MM.1S (cell line): ENCODE measurements around the gene SGCG.

Experiments used
- CTCF ChIP-seq: fragments of 300-600 bp; sonication (generic); IDR thresholded peaks from 2 replicates; pipeline ENCODE4 v1.5.1; 2016; ENCODE audit warnings: antibody characterized with exemption, low read length, mixed read lengths
- EZH2 ChIP-seq: fragments of 300-600 bp; sonication (generic); optimal IDR thresholded peaks from 2 replicates; pipeline ENCODE3; 2017; ENCODE audit warnings: low read depth, mild to moderate bottlenecking, antibody characterized with exemption, low read length, mixed read lengths
- EZH2phosphoT487 ChIP-seq: fragments of 300-600 bp; sonication (generic); IDR thresholded peaks from 2 replicates; pipeline ENCODE4 v1.6.1; 2018; ENCODE audit warnings: antibody characterized with exemption, low read length

GRCh38 chr13:23288995-23289394 lies 108.2 kb downstream of the SGCG start:
- TF ChIP-seq EZH2 = no peak
- TF ChIP-seq CTCF = no peak
- no peak for TF ChIP-seq EZH2phosphoT487
